Kidney (tissue), 14 donors: ENCODE results near the gene MED28. TPM values are rescaled to one million over a fixed set of nuclear protein-coding genes. Genes with fewer than 3 reads are reported as not detected.

Experiments
- DNase-seq, 5 donors: peaks; one replicate each; pipeline ENCODE4 v3.0.0-alpha.2; 2013 to 2020
- FAIRE-seq: peaks from 2 replicates; lab custom pipeline; 2012; peaks lifted over from hg19 to GRCh38; lab: Jason Lieb, UNC
- H3K27ac ChIP-seq, 2 donors: one replicate each; pipeline ENCODE4 v1.7.0; 2013; ENCODE audit warnings: low read depth in 2 of 2, low read length in 2 of 2, inconsistent platforms in 1 of 2
- H3K27me3 ChIP-seq: one replicate; pipeline ENCODE4 v1.7.1; 2013; ENCODE audit warnings: low read length, inconsistent platforms; ENCODE audit not compliant: control insufficient read depth, insufficient read depth
- H3K36me3 ChIP-seq, 3 donors: one replicate each; pipeline versions ENCODE4 v1.7.0 to v1.7.1; 2013; ENCODE audit warnings: low read length in 3 of 3, control low read depth in 1 of 3, inconsistent platforms in 1 of 3; ENCODE audit not compliant: insufficient read depth in 3 of 3, control insufficient read depth in 2 of 3
- H3K4me1 ChIP-seq, 3 donors: one replicate each; pipeline versions ENCODE4 v1.7.0 to v1.7.1; 2013; ENCODE audit warnings: low read length in 3 of 3, inconsistent platforms in 1 of 3, low read depth in 1 of 3; ENCODE audit not compliant: control insufficient read depth in 2 of 3, insufficient read depth in 2 of 3
- H3K4me3 ChIP-seq, 3 donors: one replicate each; pipeline versions ENCODE4 v1.7.0 to v1.8.1; 2013; ENCODE audit warnings: low read length in 3 of 3, control low read depth in 1 of 3, inconsistent platforms in 1 of 3
- H3K9ac ChIP-seq, 3 donors: one replicate each; pipeline versions ENCODE4 v1.7.0 to v1.7.1; 2013; ENCODE audit warnings: low read length in 3 of 3, control low read depth in 1 of 3, inconsistent platforms in 1 of 3
- H3K9me3 ChIP-seq, 3 donors: one replicate each; pipeline versions ENCODE4 v1.7.0 to v1.7.1; 2013; ENCODE audit warnings: low read length in 3 of 3, control low read depth in 1 of 3, inconsistent platforms in 1 of 3; ENCODE audit not compliant: control insufficient read depth in 2 of 3, insufficient read depth in 1 of 3
- intact Hi-C: fragments of 100-400 bp; cut with DNase I; formaldehyde crosslinking; loops from one replicate; pipeline ENCODE4 v1.11.1; 2022
- polyA plus RNA-seq: library from polyadenylated mRNA; stranded (reverse); fragments of 350-450 nt; fragmentation: Illumina TruSeq; extraction: RNeasy Lipid Tissue Mini Kit (QIAGEN cat#74804); gene quantifications from one replicate; pipeline ENCODE4 v1.2.3, GENCODE V29; 2014; ENCODE audit warnings: low read depth, low replicate concordance; ENCODE audit not compliant: insufficient read depth
- total RNA-seq: library from RNA; stranded (reverse); fragmentation: NEBNext Ultra II Directional; extraction: Animal tissue kit (Norgen Biotek cat#: 25700); gene quantifications from one replicate; pipeline ENCODE4 v1.2.1, GENCODE V29; 2021
- TF ChIP-seq, protein P1 (sequence below): IDR thresholded peaks from 3 replicates; pipeline ENCODE4 v1.5.1; 2012; ENCODE audit warnings: mild to moderate bottlenecking, moderate library complexity, borderline replicate concordance; ENCODE audit not compliant: insufficient read depth; ENCODE audit errors: extremely low read depth
- donor health status: control.
- donor health status: control.
- donor health status: control.
- donor health status: control.
- donor health status: control.
- donor health status: DM: yes; HTN: yes; CAD: no.
- donor health status: Normal renal cell carcinoma (clear cell type).

The MED28 gene
- total and polyA plus RNA-seq, 2 donors from 2014 or later: 26.1 to 45.2 TPM

DNA sequence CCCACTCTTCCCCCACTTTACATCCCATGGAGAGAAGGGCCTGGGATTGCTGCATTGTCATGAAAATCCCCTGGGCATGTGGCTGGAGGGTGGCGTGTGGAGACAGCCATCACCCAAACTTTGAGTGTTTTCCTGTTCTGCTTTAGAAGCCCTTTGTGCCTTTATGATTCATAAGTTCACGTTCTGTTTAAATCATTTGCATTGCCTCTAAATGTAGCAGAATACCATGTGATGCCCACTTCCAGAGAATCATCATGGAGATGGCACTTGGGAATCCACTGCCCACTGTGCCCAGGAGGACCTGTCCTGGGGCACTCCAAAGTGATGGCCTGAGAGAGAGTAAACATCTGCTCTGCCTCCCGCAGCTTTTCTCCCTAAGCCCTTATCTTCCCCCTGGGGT is 52.8 kb downstream of the MED28 start:
- TF ChIP-seq, protein P1, sequence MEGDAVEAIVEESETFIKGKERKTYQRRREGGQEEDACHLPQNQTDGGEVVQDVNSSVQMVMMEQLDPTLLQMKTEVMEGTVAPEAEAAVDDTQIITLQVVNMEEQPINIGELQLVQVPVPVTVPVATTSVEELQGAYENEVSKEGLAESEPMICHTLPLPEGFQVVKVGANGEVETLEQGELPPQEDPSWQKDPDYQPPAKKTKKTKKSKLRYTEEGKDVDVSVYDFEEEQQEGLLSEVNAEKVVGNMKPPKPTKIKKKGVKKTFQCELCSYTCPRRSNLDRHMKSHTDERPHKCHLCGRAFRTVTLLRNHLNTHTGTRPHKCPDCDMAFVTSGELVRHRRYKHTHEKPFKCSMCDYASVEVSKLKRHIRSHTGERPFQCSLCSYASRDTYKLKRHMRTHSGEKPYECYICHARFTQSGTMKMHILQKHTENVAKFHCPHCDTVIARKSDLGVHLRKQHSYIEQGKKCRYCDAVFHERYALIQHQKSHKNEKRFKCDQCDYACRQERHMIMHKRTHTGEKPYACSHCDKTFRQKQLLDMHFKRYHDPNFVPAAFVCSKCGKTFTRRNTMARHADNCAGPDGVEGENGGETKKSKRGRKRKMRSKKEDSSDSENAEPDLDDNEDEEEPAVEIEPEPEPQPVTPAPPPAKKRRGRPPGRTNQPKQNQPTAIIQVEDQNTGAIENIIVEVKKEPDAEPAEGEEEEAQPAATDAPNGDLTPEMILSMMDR: no peak
- H3K27ac ChIP-seq: no peak overlapping the region
- H3K9me3 ChIP-seq: no peaks in the 10 kb centered on the region
- H3K4me1 ChIP-seq: peaks cover 0 to 4% (median 2%) of the 10 kb centered on the region in 3 donors
- no peak overlapping the region for H3K9ac ChIP-seq
- no peaks in the 10 kb centered on the region for H3K36me3 ChIP-seq
- intact Hi-C loops: no loop called here
- H3K27me3 ChIP-seq: no peaks in the 10 kb centered on the region
- DNase-seq (no peak), FAIRE-seq (no peak)
- H3K4me3 ChIP-seq: no peak overlapping the region

DNA sequence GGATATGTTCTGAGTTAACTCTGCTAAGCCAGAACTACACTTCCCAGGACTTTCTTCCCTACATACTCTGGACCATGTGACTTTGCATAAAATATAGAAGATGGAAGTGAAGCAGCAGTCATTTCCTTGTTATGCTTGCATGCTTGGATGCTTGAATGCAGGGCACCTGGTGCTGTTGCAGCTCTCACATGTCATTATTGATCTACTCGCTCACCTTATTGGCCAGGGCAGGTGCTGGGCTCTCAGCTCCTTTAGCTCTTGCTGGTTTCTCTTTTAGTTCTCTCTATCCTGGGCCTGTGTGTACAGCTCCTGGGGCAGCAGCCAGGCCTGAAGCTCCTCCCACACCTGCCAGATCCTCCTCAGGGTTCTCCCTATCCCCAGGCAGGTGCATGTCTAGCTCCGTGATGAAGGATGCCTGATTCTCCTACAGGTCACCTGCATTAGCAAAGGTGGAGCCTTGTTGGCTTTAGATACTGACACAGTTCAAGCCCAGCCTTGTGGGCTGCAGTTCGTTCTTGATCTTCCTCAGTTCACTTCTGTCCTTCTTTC is 53.3 kb downstream of the MED28 start:
- H3K9ac ChIP-seq: no peak overlapping the region
- intact Hi-C loops: no loop called here
- H3K4me1 ChIP-seq: peaks cover 0 to 4% (median 2%) of the 10 kb centered on the region in 3 donors
- no peak overlapping the region for H3K4me3 ChIP-seq
- H3K27ac ChIP-seq: no peak overlapping the region
- FAIRE-seq: no peak
- TF ChIP-seq, protein P1: no peak
- no peaks in the 10 kb centered on the region for H3K9me3 ChIP-seq
- no peaks in the 10 kb centered on the region for H3K27me3 ChIP-seq
- DNase-seq: peak in 1 of 5 donors; percentile 4
- H3K36me3 ChIP-seq: no peaks in the 10 kb centered on the region

- TF ChIP-seq, protein P1: no peak
- DNase-seq: no peak
- FAIRE-seq: no peak
- Histone ChIP-seq H3K36me3 (no peaks in the 10 kb centered on the region), H3K9ac (no peak overlapping the region), H3K4me1 (peaks cover 0 to 4% (median 0%) of the 10 kb centered on the region in 3 donors), H3K4me3 (no peak overlapping the region), H3K9me3 (no peaks in the 10 kb centered on the region), H3K27ac (no peak overlapping the region), H3K27me3 (no peaks in the 10 kb centered on the region)
- intact Hi-C loops: no loop called here
Observed at GRCh38 chr4:17670423-17670822, 56.0 kb downstream of the MED28 start.
